GM21381 (cell line): ENCODE results near the gene KLK2.

Source experiments
- ATAC-seq: cut with Tn5 transposase; IDR thresholded peaks from one replicate; pipeline ENCODE4 v1.9.1; 2021; ENCODE audit warnings: mild to moderate bottlenecking, moderate library complexity; ENCODE audit not compliant: unreplicated experiment

The KLK2 gene

DNA sequence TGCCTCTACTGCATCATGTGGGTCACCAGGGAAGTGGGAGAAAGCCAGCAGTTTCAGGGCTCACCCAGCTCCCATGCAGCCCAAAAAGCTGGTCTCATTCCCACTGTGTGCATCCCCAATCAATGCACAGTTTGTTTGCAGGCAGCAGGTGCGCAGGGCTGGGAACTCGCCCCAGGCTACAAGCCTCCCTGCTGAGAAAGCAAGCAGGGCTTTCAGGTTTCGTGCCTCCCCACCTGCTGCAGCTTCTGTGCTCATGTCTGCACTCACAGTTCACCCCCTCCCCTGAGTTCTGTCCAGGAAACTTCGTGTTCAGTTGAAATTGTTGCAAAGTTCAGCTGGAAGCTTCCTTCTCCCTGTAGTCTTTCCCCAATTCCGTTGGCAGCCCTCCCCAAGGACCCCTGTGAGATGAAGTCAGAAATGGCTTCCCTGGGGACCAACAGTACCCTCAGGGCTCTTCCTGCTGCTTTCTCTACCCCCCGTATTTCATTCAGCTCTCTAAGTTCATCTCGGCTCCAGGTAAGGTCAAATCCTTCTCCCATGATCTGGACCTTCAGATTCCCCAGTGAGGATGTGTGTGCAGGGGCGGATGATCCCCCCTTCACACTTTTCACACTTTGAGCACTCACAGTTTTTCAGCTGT lies 28.8 kb upstream of the KLK2 start:
- no peak for ATAC-seq

DNA sequence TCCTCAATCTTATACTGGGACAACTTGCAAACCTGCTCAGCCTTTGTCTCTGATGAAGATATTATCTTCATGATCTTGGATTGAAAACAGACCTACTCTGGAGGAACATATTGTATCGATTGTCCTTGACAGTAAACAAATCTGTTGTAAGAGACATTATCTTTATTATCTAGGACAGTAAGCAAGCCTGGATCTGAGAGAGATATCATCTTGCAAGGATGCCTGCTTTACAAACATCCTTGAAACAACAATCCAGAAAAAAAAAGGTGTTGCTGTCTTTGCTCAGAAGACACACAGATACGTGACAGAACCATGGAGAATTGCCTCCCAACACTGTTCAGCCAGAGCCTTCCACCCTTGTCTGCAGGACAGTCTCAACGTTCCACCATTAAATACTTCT lies 22.5 kb upstream of the KLK2 start:
- no peak for ATAC-seq

DNA sequence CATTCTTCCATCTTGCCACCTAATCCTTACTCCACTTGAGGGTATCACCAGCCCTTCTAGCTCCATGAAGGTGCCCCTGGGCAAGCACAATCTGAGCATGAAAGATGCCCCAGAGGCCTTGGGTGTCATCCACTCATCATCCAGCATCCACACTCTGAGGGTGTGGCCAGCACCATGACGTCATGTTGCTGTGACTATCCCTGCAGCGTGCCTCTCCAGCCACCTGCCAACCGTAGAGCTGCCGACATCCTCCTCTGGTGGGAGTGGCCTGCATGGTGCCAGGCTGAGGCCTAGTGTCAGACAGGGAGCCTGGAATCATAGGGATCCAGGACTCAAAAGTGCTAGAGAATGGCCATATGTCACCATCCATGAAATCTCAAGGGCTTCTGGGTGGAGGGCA lies 21.6 kb upstream of the KLK2 start:
- ATAC-seq: no peak

DNA sequence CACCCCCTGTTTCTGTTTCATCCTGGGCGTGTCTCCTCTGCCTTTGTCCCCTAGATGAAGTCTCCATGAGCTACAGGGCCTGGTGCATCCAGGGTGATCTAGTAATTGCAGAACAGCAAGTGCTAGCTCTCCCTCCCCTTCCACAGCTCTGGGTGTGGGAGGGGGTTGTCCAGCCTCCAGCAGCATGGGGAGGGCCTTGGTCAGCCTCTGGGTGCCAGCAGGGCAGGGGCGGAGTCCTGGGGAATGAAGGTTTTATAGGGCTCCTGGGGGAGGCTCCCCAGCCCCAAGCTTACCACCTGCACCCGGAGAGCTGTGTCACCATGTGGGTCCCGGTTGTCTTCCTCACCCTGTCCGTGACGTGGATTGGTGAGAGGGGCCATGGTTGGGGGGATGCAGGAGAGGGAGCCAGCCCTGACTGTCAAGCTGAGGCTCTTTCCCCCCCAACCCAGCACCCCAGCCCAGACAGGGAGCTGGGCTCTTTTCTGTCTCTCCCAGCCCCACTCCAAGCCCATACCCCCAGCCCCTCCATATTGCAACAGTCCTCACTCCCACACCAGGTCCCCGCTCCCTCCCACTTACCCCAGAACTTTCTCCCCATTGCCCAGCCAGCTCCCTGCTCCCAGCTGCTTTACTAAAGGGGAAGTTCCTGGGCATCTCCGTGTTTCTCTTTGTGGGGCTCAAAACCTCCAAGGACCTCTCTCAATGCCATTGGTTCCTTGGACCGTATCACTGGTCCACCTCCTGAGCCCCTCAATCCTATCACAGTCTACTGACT lies 18.4 kb upstream of the KLK2 start, which contains the start of gene KLK3:
TSS of gene KLK3 (plus strand) at position 280 of the 775 bp plus-strand sequence. CDS start at position 321, 41 bp downstream.
- ATAC-seq: no peak

GRCh38 chr19:50857366-50857765 lies 15.9 kb upstream of the KLK2 start:
- no peak for ATAC-seq

GRCh38 chr19:50858886-50859285 lies 14.4 kb upstream of the KLK2 start:
- no peak for ATAC-seq

DNA sequence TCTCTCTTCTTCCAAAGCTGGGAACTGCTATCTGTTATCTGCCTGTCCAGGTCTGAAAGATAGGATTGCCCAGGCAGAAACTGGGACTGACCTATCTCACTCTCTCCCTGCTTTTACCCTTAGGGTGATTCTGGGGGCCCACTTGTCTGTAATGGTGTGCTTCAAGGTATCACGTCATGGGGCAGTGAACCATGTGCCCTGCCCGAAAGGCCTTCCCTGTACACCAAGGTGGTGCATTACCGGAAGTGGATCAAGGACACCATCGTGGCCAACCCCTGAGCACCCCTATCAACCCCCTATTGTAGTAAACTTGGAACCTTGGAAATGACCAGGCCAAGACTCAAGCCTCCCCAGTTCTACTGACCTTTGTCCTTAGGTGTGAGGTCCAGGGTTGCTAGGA lies 13.4 kb upstream of the KLK2 start:
- ATAC-seq: no peak

DNA sequence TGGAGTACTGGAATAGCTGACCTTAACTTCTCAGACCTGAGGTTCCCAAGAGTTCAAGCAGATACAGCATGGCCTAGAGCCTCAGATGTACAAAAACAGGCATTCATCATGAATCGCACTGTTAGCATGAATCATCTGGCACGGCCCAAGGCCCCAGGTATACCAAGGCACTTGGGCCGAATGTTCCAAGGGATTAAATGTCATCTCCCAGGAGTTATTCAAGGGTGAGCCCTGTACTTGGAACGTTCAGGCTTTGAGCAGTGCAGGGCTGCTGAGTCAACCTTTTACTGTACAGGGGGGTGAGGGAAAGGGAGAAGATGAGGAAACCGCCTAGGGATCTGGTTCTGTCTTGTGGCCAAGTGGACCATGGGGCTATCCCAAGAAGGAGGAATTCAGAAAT lies 12.2 kb upstream of the KLK2 start:
- no peak for ATAC-seq

- ATAC-seq: no peak
Measured at GRCh38 chr19:50861496-50862286, 11.5 kb upstream of the KLK2 start.

DNA sequence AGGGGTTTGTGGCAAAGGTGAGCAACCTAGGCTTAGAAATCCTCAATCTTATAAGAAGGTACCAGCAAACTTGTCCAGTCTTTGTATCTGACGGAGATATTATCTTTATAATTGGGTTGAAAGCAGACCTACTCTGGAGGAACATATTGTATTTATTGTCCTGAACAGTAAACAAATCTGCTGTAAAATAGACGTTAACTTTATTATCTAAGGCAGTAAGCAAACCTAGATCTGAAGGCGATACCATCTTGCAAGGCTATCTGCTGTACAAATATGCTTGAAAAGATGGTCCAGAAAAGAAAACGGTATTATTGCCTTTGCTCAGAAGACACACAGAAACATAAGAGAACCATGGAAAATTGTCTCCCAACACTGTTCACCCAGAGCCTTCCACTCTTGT lies 3.8 kb upstream of the KLK2 start:
- ATAC-seq: no peak

GRCh38 chr19:50870417-50871089 lies 2.7 kb upstream of the KLK2 start:
- ATAC-seq: no peak

DNA sequence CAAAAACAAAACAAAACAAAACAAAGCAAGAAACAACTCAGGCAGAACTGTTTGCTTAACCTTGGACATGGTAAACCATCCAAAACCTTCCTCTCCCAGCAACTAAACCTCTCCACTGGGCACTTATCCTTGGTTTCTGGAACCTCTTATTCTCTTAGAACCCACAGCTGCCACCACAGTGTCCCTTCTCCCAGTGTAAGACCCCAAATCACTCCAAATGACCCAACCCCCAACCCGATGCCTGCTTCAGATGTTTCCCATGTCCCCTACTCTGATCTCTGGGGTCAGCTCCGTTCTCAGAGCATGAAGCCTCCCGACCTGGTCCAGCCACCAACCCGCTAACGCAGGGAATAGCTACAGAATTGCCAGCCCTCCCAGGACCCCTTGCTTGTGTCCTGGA lies 972 bp downstream of the KLK2 start:
- ATAC-seq: no peak

DNA sequence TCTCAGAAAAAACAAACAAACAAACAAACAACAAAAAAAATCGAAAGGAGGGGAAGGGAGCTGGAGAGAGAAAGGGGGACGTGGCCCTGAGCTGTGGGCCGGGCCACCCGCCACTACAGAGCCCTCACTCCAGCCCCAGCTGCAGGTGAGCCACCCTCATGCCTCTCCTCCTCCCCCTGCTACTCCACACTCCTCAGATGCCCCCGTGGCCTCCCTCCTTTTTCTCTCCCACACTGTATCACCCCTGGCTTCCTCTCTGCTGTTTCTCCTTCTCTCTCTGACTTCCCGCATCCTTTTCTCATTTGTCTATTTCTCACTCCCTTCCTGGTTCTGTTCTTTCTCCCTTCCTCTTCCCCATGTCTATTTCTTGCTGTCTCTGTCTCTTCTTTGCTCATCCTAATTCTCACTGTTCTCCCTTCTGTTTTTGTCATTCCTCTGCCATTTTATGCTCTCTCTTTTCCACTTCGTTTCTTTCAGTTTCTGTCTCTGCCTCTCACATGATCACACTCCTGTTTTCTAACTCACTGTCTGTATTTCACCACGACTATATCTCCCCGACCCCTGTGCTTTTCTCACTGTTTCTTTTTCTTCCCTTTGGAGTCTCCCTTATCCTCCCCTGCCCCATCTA lies 2.7 kb downstream of the KLK2 start:
- ATAC-seq: no peak

DNA sequence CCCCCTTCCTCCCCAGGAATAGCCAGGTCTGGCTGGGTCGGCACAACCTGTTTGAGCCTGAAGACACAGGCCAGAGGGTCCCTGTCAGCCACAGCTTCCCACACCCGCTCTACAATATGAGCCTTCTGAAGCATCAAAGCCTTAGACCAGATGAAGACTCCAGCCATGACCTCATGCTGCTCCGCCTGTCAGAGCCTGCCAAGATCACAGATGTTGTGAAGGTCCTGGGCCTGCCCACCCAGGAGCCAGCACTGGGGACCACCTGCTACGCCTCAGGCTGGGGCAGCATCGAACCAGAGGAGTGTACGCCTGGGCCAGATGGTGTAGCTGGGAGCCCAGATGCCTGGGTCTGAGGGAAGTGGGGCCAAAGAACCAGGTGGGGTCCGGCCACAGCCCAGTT lies 3.2 kb downstream of the KLK2 start:
- ATAC-seq: no peak

DNA sequence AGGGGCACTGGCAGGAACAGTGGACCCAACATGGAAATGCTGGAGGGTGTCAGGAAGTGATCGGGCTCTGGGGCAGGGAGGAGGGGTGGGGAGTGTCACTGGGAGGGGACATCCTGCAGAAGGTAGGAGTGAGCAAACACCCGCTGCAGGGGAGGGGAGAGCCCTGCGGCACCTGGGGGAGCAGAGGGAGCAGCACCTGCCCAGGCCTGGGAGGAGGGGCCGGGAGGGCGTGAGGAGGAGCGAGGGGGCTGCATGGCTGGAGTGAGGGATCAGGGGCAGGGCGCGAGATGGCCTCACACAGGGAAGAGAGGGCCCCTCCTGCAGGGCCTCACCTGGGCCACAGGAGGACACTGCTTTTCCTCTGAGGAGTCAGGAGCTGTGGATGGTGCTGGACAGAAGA lies 4.1 kb downstream of the KLK2 start:
- no peak for ATAC-seq

DNA sequence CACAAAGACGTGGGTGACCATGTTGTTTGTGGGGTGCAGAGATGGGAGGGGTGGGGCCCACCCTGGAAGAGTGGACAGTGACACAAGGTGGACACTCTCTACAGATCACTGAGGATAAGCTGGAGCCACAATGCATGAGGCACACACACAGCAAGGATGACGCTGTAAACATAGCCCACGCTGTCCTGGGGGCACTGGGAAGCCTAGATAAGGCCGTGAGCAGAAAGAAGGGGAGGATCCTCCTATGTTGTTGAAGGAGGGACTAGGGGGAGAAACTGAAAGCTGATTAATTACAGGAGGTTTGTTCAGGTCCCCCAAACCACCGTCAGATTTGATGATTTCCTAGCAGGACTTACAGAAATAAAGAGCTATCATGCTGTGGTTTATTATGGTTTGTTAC lies 5.6 kb downstream of the KLK2 start:
- ATAC-seq: no peak

- ATAC-seq: no peak
Measured at GRCh38 chr19:50880241-50880640, 7.0 kb downstream of the KLK2 start.

DNA sequence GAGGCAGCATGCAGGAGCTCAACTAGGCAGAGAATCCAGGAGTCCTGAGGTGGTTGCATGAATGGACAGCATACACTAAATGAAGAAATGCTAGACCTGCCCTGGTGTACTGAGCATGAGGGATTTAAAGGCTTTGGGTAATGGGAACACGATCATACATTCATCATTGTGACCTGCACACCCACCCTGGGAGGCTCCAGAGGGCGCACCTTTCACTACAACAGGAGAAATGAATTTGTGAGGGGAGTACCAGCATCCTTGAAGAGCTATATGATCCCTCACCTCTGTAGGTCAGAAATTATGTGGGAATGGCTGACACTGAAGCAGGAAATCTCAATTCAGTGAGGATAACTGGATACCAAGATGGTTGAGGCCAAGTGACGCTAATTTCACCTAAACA lies 8.9 kb downstream of the KLK2 start:
- no peak for ATAC-seq

DNA sequence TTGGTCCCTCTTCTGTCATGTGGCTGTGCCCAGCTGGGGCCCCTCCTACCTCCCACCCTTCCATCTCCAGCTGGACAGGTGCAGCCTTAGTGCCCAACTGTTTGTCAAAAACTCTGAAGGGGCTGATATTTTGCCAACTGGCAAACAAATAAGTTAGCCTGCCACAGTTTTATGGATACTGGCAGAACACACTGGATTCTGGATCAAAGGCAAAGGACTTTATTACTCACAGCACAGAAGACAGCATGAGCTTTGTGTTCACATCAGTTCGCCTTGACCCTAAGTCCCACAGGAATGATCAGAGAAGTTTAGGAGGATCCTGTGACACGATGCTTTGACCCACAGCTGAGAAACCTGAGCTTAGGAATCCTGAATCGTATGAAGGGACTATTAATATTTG lies 16.4 kb downstream of the KLK2 start:
- ATAC-seq: no peak

- ATAC-seq: no peak
Measured at GRCh38 chr19:50890422-50891252, 17.4 kb downstream of the KLK2 start.
